Measurements from ENCODE around the gene GOLGA6A. TPM values are rescaled to one million over a fixed set of nuclear protein-coding genes. Genes with fewer than 3 reads are reported as not detected.

Gene GOLGA6A
- total and polyA plus RNA-seq, 2 of the 13 experiments (the other 11 are each of a cell fraction or from before 2014, with no cell fraction given), result 0.04 to 0.22 TPM

DNA sequence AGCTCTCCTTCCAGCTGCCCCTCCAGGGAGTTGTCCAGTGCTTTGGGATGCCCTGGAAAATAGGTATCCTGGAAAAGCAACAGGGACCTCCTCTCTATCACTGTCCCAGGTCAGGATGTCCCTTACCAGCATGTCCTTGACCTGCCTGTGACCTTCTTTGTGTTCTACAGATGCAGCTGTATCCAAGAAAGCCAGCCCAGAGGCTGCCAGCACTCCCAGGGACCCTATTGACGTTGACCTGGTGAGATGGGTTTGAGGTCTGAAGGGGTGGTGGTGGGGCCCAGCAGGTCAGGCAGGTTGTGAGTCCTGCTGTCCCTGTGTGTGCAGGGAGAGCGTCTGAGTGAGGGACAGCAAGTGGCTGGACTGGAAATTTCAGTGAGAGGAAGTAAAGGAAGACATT, 57.7 kb downstream of the GOLGA6A start:
- no peak overlapping the region for H3K4me2 ChIP-seq (ENCODE audit: low read depth, low read length)
- DNase-seq (ENCODE audit: low spot score), result no peak
- H3K36me3 ChIP-seq (replicated peaks in 1 of 2; ENCODE audit: control insufficient read depth in 1 of 2, insufficient read depth in 2 of 2, low read length in 2 of 2), result peaks cover 16 to 40% of the 10 kb centered on the region in 2 experiments; a peak in 4 of 5 replicates
- in situ Hi-C loops (cut with HindIII; ENCODE audit: extremely low pct_ligation_motif_present, low pct_unique_long_range_greater_than_20kb), result no loop called here
- TF ChIP-seq ZFP1 (CRISPR knock-in tag; IDR thresholded peaks at IDR 0.05) (no peak), HINFP (CRISPR knock-in tag; IDR thresholded peaks at IDR 0.05; ENCODE audit: low read depth) (no peak), ZNF652 (CRISPR knock-in tag; IDR thresholded peaks at IDR 0.05; ENCODE audit: borderline replicate concordance, low read depth) (no peak), TBX3 (IDR thresholded peaks at IDR 0.05; ENCODE audit: borderline replicate concordance) (no peak), YEATS4 (CRISPR knock-in tag; IDR thresholded peaks at IDR 0.05; ENCODE audit: borderline replicate concordance) (no peak), FOXM1 (CRISPR knock-in tag; IDR thresholded peaks at IDR 0.05) (no peak), ZFAT (CRISPR knock-in tag; conservative IDR thresholded peaks at IDR 0.05) (no peak), BORCS8-MEF2B (CRISPR knock-in tag; IDR thresholded peaks at IDR 0.05) (no peak), ZNF143 (CRISPR knock-in tag; IDR thresholded peaks at IDR 0.05) (no peak), HMGA1 (CRISPR knock-in tag; conservative IDR thresholded peaks at IDR 0.05) (no peak), SMARCC2 (IDR thresholded peaks at IDR 0.05) (no peak)
- TF ChIP-seq, protein P1, sequence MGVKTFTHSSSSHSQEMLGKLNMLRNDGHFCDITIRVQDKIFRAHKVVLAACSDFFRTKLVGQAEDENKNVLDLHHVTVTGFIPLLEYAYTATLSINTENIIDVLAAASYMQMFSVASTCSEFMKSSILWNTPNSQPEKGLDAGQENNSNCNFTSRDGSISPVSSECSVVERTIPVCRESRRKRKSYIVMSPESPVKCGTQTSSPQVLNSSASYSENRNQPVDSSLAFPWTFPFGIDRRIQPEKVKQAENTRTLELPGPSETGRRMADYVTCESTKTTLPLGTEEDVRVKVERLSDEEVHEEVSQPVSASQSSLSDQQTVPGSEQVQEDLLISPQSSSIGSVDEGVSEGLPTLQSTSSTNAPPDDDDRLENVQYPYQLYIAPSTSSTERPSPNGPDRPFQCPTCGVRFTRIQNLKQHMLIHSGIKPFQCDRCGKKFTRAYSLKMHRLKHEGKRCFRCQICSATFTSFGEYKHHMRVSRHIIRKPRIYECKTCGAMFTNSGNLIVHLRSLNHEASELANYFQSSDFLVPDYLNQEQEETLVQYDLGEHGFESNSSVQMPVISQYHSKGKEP (CRISPR knock-in tag; IDR thresholded peaks at IDR 0.05), result no peak
- BruUV-seq (replicated peaks), result no TSS peak
- POLR2A ChIA-PET, result no interaction called here
- no peaks in the 10 kb centered on the region for H3K4me1 ChIP-seq (ENCODE audit: insufficient read depth, low read length)
- no peak for FAIRE-seq
- H2AFZ ChIP-seq (ENCODE audit: low read length), result no peak overlapping the region
- ATAC-seq, result no peak
- no peaks in the 10 kb centered on the region for H3K79me2 ChIP-seq (ENCODE audit: insufficient read depth, low read length)
- H3K9me3 ChIP-seq (ENCODE audit: low read length), result no peaks in the 10 kb centered on the region
- H3K9ac ChIP-seq (ENCODE audit: insufficient read depth, low read depth, low read length), result no peak overlapping the region
- no peaks in the 10 kb centered on the region for H3K27me3 ChIP-seq (ENCODE audit: control insufficient read depth in 1 of 2, insufficient read depth in 2 of 2, low read length in 2 of 2)
- H4K20me1 ChIP-seq (ENCODE audit: insufficient read depth, low read length), result no peaks in the 10 kb centered on the region
- CTCF ChIA-PET (ENCODE audit: low intra/inter-chr PET ratio, low total read pairs), result no interaction called here
- no peak overlapping the region for H3K4me3 ChIP-seq (replicated peaks in 1 of 3; ENCODE audit: insufficient read depth in 1 of 3, low read depth in 2 of 3, low read length in 3 of 3)
- WGBS (ENCODE audit: low lambda C conversion rate), result 50% methylated on average over 2 of the region's 2 CpGs
- intact Hi-C loops (cut with micrococcal nuclease; ENCODE audit: unreplicated experiment), result no loop called here
- H3K27ac ChIP-seq (ENCODE audit: extremely low read length, insufficient read depth, low read length), result no peak overlapping the region

Data from HepG2 (cell line).